HG02623 (cell line): Measurements from ENCODE around the gene DEXI.

Experiments
- ATAC-seq: cut with Tn5 transposase; IDR thresholded peaks from one replicate; pipeline ENCODE4 v1.9.1; 2021; ENCODE audit warnings: moderate library complexity; ENCODE audit not compliant: unreplicated experiment

The DEXI gene

GRCh38 chr16:10896723-10897122 lies 45.5 kb downstream of the DEXI start:
- no peak for ATAC-seq

- ATAC-seq = no peak
Observed at GRCh38 chr16:10896165-10896564, 46.1 kb downstream of the DEXI start.

- no peak for ATAC-seq
Observed at GRCh38 chr16:10895053-10895946, 47.0 kb downstream of the DEXI start.

GRCh38 chr16:10892782-10893318 lies 49.4 kb downstream of the DEXI start:
- no peak for ATAC-seq

- no peak for ATAC-seq
Observed at GRCh38 chr16:10889855-10890254, 52.4 kb downstream of the DEXI start.

GRCh38 chr16:10888320-10888937 lies 53.8 kb downstream of the DEXI start:
- ATAC-seq = no peak

- no peak for ATAC-seq
Observed at GRCh38 chr16:10885246-10885645, 57.0 kb downstream of the DEXI start.

GRCh38 chr16:10883004-10883403 lies 59.3 kb downstream of the DEXI start:
- ATAC-seq = no peak

GRCh38 chr16:10881479-10882030 lies 60.7 kb downstream of the DEXI start:
- ATAC-seq = no peak

- ATAC-seq = no peak
Observed at GRCh38 chr16:10880594-10881452, 61.4 kb downstream of the DEXI start.

GRCh38 chr16:10879681-10880589 lies 62.3 kb downstream of the DEXI start:
- no peak for ATAC-seq
